ENCODE measurements around the gene INTS7.

INTS7 gene, protein sequence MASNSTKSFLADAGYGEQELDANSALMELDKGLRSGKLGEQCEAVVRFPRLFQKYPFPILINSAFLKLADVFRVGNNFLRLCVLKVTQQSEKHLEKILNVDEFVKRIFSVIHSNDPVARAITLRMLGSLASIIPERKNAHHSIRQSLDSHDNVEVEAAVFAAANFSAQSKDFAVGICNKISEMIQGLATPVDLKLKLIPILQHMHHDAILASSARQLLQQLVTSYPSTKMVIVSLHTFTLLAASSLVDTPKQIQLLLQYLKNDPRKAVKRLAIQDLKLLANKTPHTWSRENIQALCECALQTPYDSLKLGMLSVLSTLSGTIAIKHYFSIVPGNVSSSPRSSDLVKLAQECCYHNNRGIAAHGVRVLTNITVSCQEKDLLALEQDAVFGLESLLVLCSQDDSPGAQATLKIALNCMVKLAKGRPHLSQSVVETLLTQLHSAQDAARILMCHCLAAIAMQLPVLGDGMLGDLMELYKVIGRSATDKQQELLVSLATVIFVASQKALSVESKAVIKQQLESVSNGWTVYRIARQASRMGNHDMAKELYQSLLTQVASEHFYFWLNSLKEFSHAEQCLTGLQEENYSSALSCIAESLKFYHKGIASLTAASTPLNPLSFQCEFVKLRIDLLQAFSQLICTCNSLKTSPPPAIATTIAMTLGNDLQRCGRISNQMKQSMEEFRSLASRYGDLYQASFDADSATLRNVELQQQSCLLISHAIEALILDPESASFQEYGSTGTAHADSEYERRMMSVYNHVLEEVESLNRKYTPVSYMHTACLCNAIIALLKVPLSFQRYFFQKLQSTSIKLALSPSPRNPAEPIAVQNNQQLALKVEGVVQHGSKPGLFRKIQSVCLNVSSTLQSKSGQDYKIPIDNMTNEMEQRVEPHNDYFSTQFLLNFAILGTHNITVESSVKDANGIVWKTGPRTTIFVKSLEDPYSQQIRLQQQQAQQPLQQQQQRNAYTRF

DNA sequence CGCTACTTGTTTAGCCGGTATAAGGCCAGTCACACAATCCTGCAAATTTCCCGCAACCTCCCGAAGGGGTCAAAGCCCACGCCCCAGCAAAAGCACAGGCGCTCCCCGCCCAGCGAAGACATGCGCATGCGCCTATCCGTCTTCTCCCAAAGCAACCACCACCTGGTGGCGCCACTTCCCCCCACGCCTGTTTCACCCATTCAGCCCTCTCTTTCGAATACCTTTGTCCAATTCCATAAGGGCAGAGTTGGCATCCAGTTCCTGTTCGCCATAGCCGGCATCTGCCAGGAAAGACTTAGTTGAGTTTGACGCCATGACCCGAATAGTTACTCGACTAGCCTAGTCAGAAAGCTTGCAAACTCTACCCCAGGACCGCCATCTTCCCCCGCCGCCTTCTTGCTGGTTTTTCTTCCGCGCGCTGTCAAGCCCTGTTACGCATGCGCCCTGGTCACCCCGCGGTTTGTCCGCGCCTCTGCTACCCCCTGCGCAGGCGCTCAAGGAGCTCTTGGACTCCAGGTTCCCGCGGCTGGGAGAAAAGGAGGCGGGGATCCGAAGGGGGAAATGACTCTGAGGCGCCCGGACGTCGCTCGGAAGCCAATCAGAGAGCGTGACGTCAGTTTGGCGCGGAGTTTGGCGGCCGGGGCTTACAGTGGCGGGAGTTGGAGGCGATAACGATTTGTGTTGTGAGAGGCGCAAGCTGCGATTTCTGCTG is at the start of gene INTS7, which contains the start of gene DTL:
INTS7 (minus strand) TSS at position 435 of the 712 bp plus-strand sequence; CDS start at position 315, 120 bp downstream.
DTL (plus strand) TSS at position 626 of the 712 bp plus-strand sequence. CDS start 143 bp downstream, outside the sequence.
- DNase-seq (ENCODE audit: low read depth, low spot score) = peak; percentile 99

DNA sequence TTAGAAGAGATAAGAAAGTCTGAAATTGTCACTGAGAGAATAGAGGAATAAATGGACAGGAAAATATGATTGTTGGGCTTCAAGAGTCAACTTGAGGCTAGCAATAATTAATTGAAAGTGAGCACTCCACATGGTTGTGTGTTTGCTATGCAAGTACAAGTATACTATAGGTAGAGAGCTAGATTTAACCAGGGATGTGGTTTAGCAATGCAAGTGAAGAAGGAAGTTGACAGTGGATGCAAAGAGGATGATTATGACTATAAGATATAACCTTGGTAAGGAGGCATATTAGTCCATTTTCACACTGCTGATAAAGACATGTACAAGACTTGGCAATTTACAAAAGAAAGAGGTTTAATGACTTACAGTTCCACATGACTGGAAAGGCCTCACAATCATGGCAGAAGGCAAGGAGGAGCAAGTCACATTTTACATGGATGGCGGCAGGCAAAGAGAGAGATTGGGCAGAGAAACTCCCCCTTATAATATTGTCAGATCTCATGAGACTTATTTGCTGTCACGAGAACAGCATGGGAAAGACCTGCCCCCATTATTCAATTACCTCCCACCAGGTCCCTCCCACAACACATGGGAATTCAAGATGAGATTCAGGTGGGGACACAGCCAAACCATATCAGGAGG is 47.5 kb upstream of the INTS7 start:
- DNase-seq (ENCODE audit: low read depth, low spot score) = no peak

DNA sequence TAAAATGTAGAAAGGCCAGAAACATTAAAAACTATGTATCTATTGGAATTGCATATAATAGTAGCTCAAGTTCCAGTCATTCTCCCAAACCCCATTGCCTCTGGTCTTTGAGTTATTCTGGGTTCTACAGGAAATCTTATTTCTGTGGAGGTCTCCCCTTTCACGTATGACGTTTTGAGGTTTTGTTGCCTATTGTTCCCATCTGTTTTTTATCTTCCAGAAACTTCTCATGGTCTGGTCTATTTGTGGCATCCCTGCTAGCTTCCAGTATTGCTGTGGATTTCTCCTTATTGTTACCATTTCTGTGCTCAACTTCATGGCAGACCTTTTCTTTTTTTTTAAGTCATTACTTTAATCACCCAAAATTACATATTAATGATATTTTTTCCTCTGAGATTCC is 43.5 kb upstream of the INTS7 start:
- DNase-seq (ENCODE audit: low read depth, low spot score) = no peak

DNA sequence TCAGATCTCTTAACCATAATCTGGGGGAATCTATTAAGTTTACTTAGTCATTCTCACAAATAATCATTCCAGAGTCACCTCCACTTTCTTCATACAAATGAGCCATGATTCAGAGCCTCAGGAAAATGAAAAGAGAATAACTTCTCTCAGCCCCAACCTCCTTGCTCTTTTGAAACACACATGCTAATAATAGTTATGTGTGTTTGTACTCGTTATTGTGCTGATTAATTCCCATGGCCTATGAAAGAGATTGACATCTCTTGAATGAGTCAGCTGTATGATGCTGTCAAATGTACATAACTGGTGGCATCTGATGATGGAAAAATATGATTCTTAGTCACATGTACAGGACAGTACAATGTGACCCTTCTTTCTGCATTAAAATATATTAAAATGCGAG is 41.7 kb upstream of the INTS7 start:
- DNase-seq (ENCODE audit: low read depth, low spot score) = no peak

DNA sequence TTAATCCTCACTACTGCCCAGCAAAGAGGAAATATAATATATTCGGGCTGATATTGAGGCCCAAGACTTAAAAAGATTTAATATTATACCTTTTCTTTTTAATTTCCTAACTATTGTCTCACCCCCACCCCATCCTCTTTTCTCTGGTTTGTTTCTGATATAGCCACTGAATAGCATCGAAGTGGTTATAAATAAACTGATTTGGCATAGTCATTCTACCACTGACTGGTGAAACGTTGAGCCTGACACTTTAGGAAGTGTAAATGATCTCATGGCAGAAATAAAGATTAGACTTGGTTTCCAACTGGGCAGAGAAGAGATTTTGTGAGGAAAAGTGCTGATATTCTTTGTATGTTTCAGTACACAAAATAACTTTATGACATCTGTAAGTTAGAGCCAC is 39.5 kb upstream of the INTS7 start:
- no peak for DNase-seq (ENCODE audit: low read depth, low spot score)

GRCh38 chr1:212074313-212074712 is 39.0 kb upstream of the INTS7 start:
- no peak for DNase-seq (ENCODE audit: low read depth, low spot score)

DNA sequence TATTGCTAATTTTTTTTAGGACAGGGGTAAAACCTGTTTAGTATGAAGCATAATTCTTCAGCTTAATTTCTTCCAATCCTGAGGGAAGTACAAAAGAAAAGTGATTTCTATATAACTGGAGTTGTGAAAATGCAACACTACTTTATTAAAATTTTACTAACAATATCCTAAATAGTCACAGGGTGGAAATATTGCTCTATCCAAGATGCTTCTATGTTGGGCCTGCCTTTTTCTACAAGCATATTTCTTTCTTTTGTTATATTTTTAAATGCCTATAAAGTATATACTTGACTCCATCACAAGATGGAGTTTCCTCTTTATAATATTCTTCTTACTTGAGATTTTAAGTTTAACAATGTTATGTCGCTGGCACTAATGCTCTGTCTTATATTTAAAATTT is 38.1 kb upstream of the INTS7 start:
- no peak for DNase-seq (ENCODE audit: low read depth, low spot score)

- no peak for DNase-seq (ENCODE audit: low read depth, low spot score)
These were observed 36.7 kb upstream of the INTS7 start for GRCh38 chr1:212072047-212072446.

DNA sequence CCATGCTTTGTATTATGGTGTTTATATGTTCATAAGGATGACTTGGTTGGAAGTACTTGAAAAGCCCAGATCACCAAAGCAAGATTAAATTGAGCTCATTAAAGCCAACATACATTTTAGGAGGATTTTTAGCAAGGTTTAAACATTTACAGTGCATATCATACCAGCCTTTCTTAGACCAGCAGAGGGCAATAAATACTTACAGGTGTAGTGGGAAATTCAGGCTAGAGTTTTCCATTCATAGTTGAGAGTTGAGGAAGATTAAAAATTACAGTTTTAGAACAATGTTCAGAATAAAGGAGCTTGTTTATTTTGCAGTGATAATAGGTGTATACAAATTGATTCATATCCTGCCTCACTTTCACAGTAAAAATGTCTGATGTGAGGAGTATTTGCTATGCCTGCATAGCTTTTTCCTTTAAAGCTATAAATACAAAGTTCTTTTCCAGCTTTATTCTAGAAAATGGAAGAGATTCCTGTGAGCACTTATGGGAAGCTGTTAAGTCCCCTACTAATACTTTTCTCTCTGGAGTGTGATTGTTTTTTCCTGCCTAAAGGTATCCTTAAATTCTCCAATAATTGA is 35.5 kb upstream of the INTS7 start:
- DNase-seq (ENCODE audit: low read depth, low spot score) = no peak

GRCh38 chr1:212067787-212068186 is 32.4 kb upstream of the INTS7 start:
- no peak for DNase-seq (ENCODE audit: low read depth, low spot score)

- DNase-seq (ENCODE audit: low read depth, low spot score) = no peak
These were observed 27.6 kb upstream of the INTS7 start for GRCh38 chr1:212062832-212063438.

DNA sequence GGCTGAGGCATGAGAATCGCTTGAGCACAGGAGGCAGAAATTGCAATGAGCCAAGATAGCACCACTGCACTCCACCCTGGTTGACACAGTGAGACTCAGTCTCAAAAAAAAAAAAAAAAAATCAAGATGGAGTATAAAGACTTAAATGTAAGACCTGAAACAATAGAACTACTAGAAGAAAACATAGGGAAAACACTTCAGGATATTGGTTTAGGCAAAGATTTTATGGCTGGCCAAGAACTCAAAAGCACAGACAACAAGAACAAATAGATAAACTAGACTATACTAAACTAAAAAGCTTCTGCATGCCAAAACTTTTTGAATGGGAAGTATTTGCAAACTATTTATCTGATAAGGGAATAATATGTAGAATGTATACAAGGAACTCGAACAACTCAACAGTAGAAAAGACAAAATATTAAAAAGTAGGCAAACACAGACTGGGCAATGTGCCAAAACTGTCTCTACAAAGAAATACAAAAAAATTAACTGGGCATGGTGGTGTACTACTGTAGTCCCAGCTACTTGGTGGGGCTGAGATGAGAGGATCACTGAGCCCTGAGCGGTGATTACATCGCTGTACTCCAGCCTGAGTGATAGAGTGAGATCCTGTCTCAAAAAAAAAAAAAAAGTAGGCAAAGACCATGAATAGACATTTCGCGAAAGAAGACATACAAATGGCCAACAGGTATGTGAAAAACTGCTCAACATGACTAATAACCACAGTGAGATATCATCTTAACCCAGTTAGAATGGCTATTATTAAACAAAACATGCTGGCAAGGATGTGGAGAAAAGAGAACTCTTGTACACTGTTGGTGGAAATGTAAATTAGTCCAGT is 25.5 kb upstream of the INTS7 start:
- no peak for DNase-seq (ENCODE audit: low read depth, low spot score)

DNA sequence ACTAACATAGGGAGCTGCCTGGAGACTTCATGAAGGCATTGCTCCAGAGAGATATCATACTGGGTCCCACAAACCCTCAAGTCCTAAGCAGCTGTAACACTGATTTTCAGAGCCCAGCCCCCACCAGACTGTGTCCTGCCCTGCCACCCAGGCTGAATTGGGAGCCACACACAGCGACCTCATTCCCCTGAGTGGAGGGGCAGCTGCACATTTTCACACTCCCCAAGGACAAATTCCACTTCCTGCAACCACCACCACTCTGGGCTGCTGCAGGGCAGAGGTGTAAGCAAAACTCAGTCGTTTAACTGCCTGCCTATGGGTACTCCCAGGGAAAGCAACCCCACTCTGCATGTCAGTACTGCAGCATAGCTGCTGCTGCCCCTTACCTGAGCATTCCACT is 20.0 kb upstream of the INTS7 start:
- no peak for DNase-seq (ENCODE audit: low read depth, low spot score)

DNA sequence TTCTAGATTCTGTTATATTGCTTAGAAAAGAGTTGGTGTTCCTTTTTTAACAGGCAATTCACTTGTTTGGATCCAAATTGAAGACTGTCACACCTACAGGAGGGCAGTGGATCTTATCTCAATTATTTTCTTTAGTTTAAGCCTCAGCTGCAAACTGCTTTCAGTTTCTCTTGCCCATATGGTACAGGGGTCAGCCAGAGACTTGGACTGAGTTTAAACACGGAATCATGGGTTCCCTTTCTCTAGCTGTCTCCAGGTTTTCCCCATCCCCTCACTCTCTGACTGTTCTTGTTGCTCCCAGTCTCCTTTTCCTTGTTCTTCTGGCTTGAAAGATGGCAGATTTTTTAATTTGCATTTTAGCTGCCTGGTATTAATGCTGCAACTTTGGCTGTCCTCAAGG is 18.6 kb upstream of the INTS7 start:
- no peak for DNase-seq (ENCODE audit: low read depth, low spot score)

GRCh38 chr1:212045981-212046380 is 10.6 kb upstream of the INTS7 start:
- DNase-seq (ENCODE audit: low read depth, low spot score) = no peak

DNA sequence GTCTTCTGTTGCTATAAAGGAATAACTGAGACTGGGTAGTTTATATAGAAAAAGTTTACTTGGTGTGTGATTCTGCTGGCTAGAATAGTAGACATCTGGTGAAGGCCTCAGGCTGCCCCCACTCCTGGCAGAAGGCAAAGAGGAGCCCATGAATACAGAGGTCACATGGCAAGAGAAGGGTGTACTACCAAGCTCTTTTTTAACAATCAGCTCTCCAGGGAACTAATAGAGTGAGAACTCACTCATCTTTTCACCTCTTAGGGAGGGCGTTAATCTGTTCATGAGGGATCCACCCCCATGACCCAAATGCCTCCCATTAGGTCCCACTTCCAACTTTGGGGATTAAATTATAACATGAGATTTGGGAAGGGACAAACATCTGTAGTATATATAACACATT is 9.5 kb upstream of the INTS7 start:
- no peak for DNase-seq (ENCODE audit: low read depth, low spot score)

- DNase-seq (ENCODE audit: low read depth, low spot score) = no peak
These were observed 7.1 kb upstream of the INTS7 start for GRCh38 chr1:212042436-212042835.

GRCh38 chr1:212040629-212041412 is 5.5 kb upstream of the INTS7 start:
- no peak for DNase-seq (ENCODE audit: low read depth, low spot score)

DNA sequence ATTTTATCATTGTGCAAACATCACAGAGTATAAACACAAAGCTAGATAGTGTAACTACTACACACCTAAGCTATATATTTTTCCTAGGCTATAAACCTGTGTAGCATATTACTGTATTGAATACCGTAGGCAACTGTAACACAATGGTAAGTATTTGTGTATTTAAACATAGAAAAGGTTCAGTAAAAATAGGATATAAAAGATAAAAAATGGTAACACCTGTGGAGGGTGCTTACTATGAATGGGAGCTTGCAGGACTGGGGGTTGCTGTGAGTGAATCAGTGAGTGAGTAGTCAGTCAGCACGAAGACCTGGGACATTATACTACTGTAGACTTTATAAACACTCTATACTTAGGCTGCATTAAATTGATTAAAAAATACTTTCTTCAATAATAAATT is 4.3 kb upstream of the INTS7 start:
- DNase-seq (ENCODE audit: low read depth, low spot score) = no peak
